Activated naive CD8-positive, alpha-beta T cell treated with anti-CD3 and anti-CD28 coated beads, Interleukin-2, amount 10 ng/mL, durations not matched to agents 7 days and 5 days (primary cell): ENCODE measurements around the gene SERPINA5. TPM values are rescaled to one million over a fixed set of nuclear protein-coding genes. Genes with fewer than 3 reads are reported as not detected.

ENCODE experiments used
- ATAC-seq: fragments of 150-1000 bp; cut with Tn5 transposase; one replicate; pipeline ENCODE4 v1.10.0; 2021; ENCODE audit warnings: low read depth, moderate library complexity
- POLR2A ChIA-PET: fragments of 350-600 bp; sonication (Branson Sonifier 250); formaldehyde crosslinking; loops from one replicate; lab custom pipeline; 2021; ENCODE audit warnings: antibody characterized with exemption; lab: Charles Lee
- DNase-seq: peaks from one replicate; pipeline ENCODE4 v3.0.0; 2021
- H3K27ac Mint-ChIP-seq: one replicate; pipeline ENCODE4 v1.8.0; 2022; ENCODE audit warnings: mild to moderate bottlenecking, mixed read lengths
- H3K27me3 Mint-ChIP-seq: one replicate; pipeline ENCODE4 v1.8.0; 2022; ENCODE audit warnings: mild to moderate bottlenecking, moderate library complexity, mixed read lengths
- H3K36me3 Mint-ChIP-seq: one replicate; pipeline ENCODE4 v1.8.0; 2021; ENCODE audit warnings: mild to moderate bottlenecking, mixed read lengths
- H3K4me1 Mint-ChIP-seq: one replicate; pipeline ENCODE4 v1.8.0; 2021; ENCODE audit warnings: mixed read lengths
- H3K4me3 Mint-ChIP-seq: one replicate; pipeline ENCODE4 v1.8.0; 2022; ENCODE audit warnings: mild to moderate bottlenecking, moderate library complexity, mixed read lengths
- H3K9me3 Mint-ChIP-seq: one replicate; pipeline ENCODE4 v1.8.0; 2021; ENCODE audit warnings: mixed read lengths
- total RNA-seq, 2 experiments: library from RNA; stranded (reverse); gene quantifications; one replicate each; pipeline ENCODE4 v1.2.3, GENCODE V29; 2021

SERPINA5 gene
- total RNA-seq, 2 experiments from 2014 or later = not detected

DNA sequence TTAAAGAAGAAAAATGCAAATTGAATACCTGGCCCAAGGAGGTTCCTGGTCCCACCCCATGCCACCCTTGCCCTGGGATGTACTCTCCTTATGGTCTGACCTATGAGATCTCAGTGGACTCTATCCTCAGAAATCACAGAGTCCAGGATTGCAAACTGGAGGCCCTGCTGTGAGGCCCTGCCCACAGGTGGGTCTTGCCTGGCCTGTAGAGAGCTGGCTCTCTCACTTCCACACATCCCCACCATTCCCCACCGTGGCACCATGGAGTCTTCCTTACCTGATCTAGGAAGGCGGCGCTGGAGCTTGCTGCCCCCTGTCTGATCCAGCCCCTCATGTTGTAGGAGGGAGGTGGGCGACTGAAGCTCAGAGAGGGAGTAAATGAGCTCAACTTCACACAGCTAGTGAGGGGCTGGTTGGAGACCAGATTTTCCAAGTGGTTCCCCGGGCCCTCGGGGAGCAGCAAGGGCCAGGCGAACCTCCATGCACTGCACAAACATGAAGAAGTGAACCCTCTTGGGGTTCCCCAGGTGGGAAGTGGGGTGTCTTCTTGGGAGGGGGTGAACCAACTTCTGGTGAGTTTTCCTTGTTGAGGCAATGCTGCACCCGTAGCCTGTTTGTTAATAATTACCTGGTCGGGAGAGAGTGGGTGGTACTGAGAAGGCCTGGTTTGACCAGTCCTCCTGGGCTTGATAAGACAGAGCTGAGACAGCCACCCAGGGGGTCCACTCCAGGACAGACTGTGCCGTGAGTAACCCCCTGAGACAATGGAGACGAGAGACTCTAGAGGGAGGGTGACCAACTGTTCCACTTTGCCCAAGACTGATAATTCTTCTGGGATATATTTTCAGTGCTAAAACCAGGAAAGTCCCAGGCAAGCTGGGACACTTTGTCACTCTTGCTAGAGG is 20.2 kb upstream of the SERPINA5 start, which contains the start of gene SERPINA4:
SERPINA4 (plus strand) TSS at position 692 of the 905 bp plus-strand sequence. CDS start 2,041 bp downstream, outside the sequence.
- Mint-ChIP-seq H3K4me3 (no peak within 1 kb of the TSS), H3K36me3 (no peaks in the 10 kb centered on the region), H3K27ac (no peak within 1 kb of the TSS), H3K27me3 (no peaks in the 10 kb centered on the region), H3K9me3 (peaks cover 3% of the 10 kb centered on the region), H3K4me1 (no peaks in the 10 kb centered on the region)
- DNase-seq = no peak
- ATAC-seq = no peak
- POLR2A ChIA-PET = no interaction called here

- H3K9me3 Mint-ChIP-seq = peaks cover 3% of the 10 kb centered on the region
- H3K27ac Mint-ChIP-seq = no peak overlapping the region
- no peaks in the 10 kb centered on the region for H3K27me3 Mint-ChIP-seq
- H3K4me1 Mint-ChIP-seq = no peaks in the 10 kb centered on the region
- ATAC-seq = no peak
- no peak for DNase-seq
- no peaks in the 10 kb centered on the region for H3K36me3 Mint-ChIP-seq
- POLR2A ChIA-PET = no interaction called here
- H3K4me3 Mint-ChIP-seq = no peak overlapping the region
Measured at GRCh38 chr14:94561656-94562010, 19.6 kb upstream of the SERPINA5 start.

GRCh38 chr14:94562022-94562421 is 19.2 kb upstream of the SERPINA5 start:
- Mint-ChIP-seq H3K9me3 (no peaks in the 10 kb centered on the region), H3K36me3 (no peaks in the 10 kb centered on the region)
- DNase-seq = no peak

DNA sequence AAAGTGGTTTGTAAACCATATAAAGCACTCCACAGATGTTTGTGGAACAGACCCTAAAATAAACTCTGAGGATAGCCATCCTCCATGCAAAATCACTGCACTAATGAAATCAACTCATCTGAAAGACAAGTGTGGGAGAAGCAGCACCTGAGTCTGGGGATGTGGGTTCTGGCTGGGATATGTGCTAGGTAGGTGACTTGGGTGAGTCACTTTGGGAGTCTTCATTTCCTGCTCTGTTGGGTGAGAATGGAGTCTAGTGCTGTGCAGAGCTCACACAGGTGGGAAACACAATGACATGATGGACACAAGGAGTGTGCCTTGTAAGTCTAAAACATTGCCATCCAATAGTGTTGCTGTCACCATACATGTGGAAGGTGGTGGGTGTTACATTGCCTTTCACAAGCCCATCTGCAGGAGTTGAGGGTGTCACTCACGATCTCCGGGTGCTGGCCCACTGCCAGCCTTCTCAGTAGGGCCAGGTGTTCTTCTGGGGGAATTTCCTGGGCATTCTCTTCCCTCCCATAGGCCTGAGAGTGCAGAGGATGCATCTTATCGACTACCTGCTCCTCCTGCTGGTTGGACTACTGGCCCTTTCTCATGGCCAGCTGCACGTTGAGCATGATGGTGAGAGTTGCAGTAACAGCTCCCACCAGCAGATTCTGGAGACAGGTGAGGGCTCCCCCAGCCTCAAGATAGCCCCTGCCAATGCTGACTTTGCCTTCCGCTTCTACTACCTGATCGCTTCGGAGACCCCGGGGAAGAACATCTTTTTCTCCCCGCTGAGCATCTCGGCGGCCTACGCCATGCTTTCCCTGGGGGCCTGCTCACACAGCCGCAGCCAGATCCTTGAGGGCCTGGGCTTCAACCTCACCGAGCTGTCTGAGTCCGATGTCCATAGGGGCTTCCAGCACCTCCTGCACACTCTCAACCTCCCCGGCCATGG is 18.0 kb upstream of the SERPINA5 start:
- POLR2A ChIA-PET = no interaction called here
- no peaks in the 10 kb centered on the region for H3K36me3 Mint-ChIP-seq
- no peak overlapping the region for H3K4me3 Mint-ChIP-seq
- H3K27ac Mint-ChIP-seq = no peak overlapping the region
- ATAC-seq (no peak), DNase-seq (no peak)
- H3K4me1 Mint-ChIP-seq = no peaks in the 10 kb centered on the region
- no peaks in the 10 kb centered on the region for H3K27me3 Mint-ChIP-seq
- H3K9me3 Mint-ChIP-seq = no peaks in the 10 kb centered on the region

More at GRCh38 chr14:94562022-94562421, 19.2 kb upstream of the SERPINA5 start:
- Mint-ChIP-seq H3K4me3 (no peak overlapping the region), H3K27me3 (no peaks in the 10 kb centered on the region), H3K27ac (no peak overlapping the region), H3K4me1 (no peaks in the 10 kb centered on the region)
- ATAC-seq = no peak
- POLR2A ChIA-PET = no interaction called here

- DNase-seq (no peak), ATAC-seq (no peak)
- POLR2A ChIA-PET = no interaction called here
- Mint-ChIP-seq H3K4me3 (no peak overlapping the region), H3K4me1 (no peaks in the 10 kb centered on the region), H3K36me3 (no peaks in the 10 kb centered on the region), H3K9me3 (no peaks in the 10 kb centered on the region), H3K27ac (no peak overlapping the region), H3K27me3 (no peaks in the 10 kb centered on the region)
Measured at GRCh38 chr14:94564381-94564780, 16.8 kb upstream of the SERPINA5 start.

GRCh38 chr14:94568186-94568585 is 13.0 kb upstream of the SERPINA5 start:
- DNase-seq = no peak
- no peak overlapping the region for H3K4me3 Mint-ChIP-seq
- no peaks in the 10 kb centered on the region for H3K36me3 Mint-ChIP-seq
- ATAC-seq = no peak
- H3K4me1 Mint-ChIP-seq = no peaks in the 10 kb centered on the region
- no peak overlapping the region for H3K27ac Mint-ChIP-seq
- H3K27me3 Mint-ChIP-seq = no peaks in the 10 kb centered on the region
- POLR2A ChIA-PET = no interaction called here
- H3K9me3 Mint-ChIP-seq = no peaks in the 10 kb centered on the region

DNA sequence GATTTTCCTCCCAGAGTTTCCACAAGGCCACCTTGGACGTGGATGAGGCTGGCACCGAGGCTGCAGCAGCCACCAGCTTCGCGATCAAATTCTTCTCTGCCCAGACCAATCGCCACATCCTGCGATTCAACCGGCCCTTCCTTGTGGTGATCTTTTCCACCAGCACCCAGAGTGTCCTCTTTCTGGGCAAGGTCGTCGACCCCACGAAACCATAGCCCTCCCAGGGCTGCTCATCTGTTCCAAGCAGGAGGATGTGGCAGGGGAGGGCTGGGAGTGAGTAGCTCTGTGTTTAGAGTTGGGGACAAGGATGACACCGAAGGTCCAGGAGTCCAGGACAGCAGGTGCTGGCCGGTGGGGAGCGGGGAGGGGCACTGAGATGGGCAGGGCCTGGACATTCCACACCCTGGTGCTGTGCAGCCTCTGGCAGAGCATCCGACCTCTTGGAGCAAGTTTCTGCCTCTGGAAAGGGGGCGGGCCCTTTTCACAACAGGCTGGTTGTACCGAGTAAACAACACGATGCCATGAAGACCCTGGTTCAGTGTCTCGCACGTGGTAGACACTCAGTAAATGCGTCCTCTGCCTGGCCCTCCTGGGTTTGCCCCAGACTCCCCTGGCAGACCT is 11.7 kb upstream of the SERPINA5 start:
- no peaks in the 10 kb centered on the region for H3K36me3 Mint-ChIP-seq
- no peak overlapping the region for H3K4me3 Mint-ChIP-seq
- POLR2A ChIA-PET = no interaction called here
- no peaks in the 10 kb centered on the region for H3K9me3 Mint-ChIP-seq
- H3K27ac Mint-ChIP-seq = no peak overlapping the region
- DNase-seq (no peak), ATAC-seq (no peak)
- H3K27me3 Mint-ChIP-seq = no peaks in the 10 kb centered on the region
- no peaks in the 10 kb centered on the region for H3K4me1 Mint-ChIP-seq

GRCh38 chr14:94570002-94570400 is 11.2 kb upstream of the SERPINA5 start:
- Mint-ChIP-seq H3K4me1 (no peaks in the 10 kb centered on the region), H3K36me3 (no peaks in the 10 kb centered on the region), H3K27me3 (no peaks in the 10 kb centered on the region), H3K9me3 (no peaks in the 10 kb centered on the region), H3K4me3 (no peak overlapping the region), H3K27ac (no peak overlapping the region)
- DNase-seq (no peak), ATAC-seq (no peak)
- POLR2A ChIA-PET = no interaction called here

DNA sequence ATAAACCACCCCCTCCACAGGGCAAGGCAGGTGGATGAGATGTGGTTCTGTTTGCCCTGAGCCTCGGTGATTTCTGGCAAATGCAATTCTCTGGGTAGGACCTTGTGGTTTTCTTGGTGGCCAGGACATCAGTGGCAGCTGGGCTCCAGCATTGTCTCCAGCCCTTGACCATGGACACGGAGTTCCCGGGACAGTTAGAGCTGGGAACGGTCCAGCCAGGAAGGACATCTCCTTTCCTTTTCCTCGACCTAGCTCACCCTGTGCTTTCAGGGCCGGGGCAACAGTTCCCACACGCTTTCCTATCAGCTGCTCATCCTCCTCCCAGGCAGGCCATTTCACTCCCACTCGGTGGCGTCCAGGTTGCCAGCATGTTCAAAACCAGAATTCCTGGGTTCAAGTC is 10.8 kb upstream of the SERPINA5 start:
- Mint-ChIP-seq H3K4me3 (no peak overlapping the region), H3K4me1 (no peaks in the 10 kb centered on the region), H3K27me3 (no peaks in the 10 kb centered on the region), H3K9me3 (no peaks in the 10 kb centered on the region), H3K36me3 (no peaks in the 10 kb centered on the region), H3K27ac (no peak overlapping the region)
- POLR2A ChIA-PET = no interaction called here
- no peak for DNase-seq
- no peak for ATAC-seq

DNA sequence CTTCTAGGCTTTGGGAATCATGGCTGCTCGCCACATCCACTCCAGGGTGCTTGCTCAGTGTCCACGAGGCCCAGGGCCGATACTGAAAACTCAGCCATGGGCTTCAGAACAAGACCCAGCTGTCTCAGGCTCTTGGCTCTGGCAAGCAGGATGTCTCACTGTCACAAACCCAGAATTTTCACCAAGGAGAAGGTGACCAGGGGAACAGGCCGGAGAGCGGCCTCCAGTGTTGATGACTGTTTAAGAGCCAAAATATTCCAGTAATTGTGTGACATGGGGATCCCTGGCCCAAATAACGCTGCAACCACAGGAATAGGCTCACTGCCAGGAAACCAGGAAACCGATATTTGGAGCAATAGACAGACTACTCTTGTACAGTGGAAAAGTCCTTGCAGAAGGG is 9.8 kb upstream of the SERPINA5 start:
- H3K27ac Mint-ChIP-seq = no peak overlapping the region
- no peaks in the 10 kb centered on the region for H3K36me3 Mint-ChIP-seq
- no peaks in the 10 kb centered on the region for H3K27me3 Mint-ChIP-seq
- DNase-seq (no peak), ATAC-seq (no peak)
- H3K4me1 Mint-ChIP-seq = no peaks in the 10 kb centered on the region
- no peaks in the 10 kb centered on the region for H3K9me3 Mint-ChIP-seq
- H3K4me3 Mint-ChIP-seq = no peak overlapping the region
- POLR2A ChIA-PET = no interaction called here

- ATAC-seq (no peak), DNase-seq (no peak)
- H3K4me3 Mint-ChIP-seq = no peak overlapping the region
- no peaks in the 10 kb centered on the region for H3K36me3 Mint-ChIP-seq
- no peaks in the 10 kb centered on the region for H3K4me1 Mint-ChIP-seq
- H3K9me3 Mint-ChIP-seq = no peaks in the 10 kb centered on the region
- POLR2A ChIA-PET = no interaction called here
- H3K27me3 Mint-ChIP-seq = no peaks in the 10 kb centered on the region
- H3K27ac Mint-ChIP-seq = no peak overlapping the region
Measured at GRCh38 chr14:94571950-94572349, 9.3 kb upstream of the SERPINA5 start.

GRCh38 chr14:94572637-94573303 is 8.5 kb upstream of the SERPINA5 start:
- DNase-seq = no peak

More at GRCh38 chr14:94572637-94573303, 8.5 kb upstream of the SERPINA5 start:
- H3K36me3 Mint-ChIP-seq = no peaks in the 10 kb centered on the region
- no peaks in the 10 kb centered on the region for H3K27me3 Mint-ChIP-seq
- POLR2A ChIA-PET = no interaction called here
- H3K27ac Mint-ChIP-seq = no peak overlapping the region
- no peaks in the 10 kb centered on the region for H3K4me1 Mint-ChIP-seq
- H3K4me3 Mint-ChIP-seq = no peak overlapping the region
- no peaks in the 10 kb centered on the region for H3K9me3 Mint-ChIP-seq
- no peak for ATAC-seq
